Measurements from ENCODE around the gene CHRD.

CHRD gene

DNA sequence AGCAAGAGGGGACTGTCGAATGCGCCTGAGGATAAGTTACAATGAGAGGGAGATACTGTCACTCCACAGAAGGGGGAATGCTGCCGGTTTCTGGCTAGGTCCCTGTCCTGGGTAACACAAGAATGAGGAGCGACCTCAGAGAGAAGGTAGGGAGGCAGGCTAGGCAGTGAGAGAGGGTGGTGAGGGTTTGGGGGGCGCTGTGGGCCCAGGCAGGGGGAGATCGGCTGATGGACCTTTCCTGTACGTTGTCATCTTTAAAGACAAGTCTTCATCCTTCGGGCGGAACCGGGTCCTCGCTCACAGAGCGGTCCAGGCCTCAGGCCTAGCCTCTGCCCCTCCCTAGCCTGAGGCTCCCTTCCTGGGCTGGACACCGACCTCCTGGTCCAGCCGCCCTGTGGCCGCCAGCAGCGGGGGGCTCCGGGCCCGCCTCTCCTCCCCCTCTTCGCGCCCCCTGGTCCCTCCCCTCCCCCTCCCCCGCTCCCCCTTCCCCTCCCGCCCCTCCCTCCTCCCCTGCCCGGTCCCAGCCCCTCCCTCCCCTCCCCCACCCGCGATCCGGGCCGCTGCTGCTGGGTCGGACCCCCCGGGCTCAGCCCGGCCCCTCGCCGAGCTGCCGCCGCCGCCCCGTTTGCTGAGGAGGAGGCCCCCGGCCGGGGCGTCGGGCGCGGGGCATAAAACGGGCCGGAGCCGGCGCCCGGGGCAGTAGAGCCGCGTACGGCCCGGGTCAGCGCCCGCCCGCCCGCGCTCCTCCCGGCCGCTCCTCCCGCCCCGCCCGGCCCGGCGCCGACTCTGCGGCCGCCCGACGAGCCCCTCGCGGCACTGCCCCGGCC lies at the start of gene CHRD:
CHRD (plus strand) TSS at position 697 of the 827 bp plus-strand sequence. CDS start 265 bp downstream, outside the sequence.
- DNase-seq = no peak

DNA sequence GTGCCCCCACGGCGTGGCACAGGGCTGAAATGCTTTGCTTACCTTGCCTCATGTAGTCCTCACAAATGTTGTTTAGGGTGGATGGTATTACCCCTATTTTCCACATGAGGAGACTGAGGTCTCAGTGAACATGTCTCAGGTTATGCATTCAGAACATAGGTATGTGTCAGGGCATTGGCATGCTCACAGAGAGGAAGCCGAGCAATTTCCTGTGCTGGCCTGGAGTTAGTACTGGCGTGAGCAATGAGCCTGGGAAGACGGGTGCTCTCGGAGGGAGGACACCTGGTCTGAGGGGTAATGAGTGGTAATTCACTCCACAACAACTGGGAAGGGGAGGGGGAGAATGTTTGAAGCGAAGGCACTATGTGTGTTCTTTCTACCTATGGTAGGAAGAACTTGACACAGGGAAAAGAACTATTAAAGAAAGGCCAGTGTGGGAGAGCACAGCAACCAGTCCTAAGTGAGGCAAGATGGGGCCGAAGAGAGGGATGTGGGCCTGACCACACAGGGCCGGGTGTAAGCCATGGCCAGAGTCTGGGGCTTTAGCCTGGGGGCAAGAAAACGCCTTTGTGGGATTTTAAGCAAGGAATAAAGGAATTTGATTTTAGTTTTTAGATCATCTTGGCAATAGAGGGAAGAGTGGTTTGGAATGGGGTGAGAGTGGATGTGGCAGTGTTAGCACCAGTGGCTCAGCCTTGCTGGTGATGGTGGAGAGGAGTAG lies 47.3 kb upstream of the CHRD start:
- Histone ChIP-seq H3K9me3 (ENCODE audit: insufficient read depth, low read length, severe bottlenecking) (no peaks in the 10 kb centered on the region), H4K20me1 (ENCODE audit: insufficient read depth, low read length) (peaks cover 69% of the 10 kb centered on the region), H3K27ac (ENCODE audit: low read length) (no peak overlapping the region), H3K79me2 (ENCODE audit: insufficient read depth, low read length) (peaks cover 19% of the 10 kb centered on the region), H3K27me3 (ENCODE audit: insufficient read depth, low read length, poor library complexity) (no peaks in the 10 kb centered on the region), H3K4me1 (ENCODE audit: insufficient read depth, low read length) (peaks cover 16% of the 10 kb centered on the region), H3K9ac (ENCODE audit: low read depth, low read length) (no peak overlapping the region), H3K4me3 (ENCODE audit: low read depth in 1 of 2, low read length in 2 of 2) (no peak overlapping the region), H3K36me3 (ENCODE audit: insufficient read depth, low read length) (peaks cover 77% of the 10 kb centered on the region), H3K4me2 (ENCODE audit: insufficient read depth, low read length) (no peak overlapping the region), H2AFZ (ENCODE audit: low read depth, low read length) (no peak overlapping the region)
- ATAC-seq (ENCODE audit: insufficient read depth, low read depth) (no peak), DNase-seq (no peak)
- TF ChIP-seq CTCF (IDR thresholded peaks at IDR 0.05; ENCODE audit: borderline replicate concordance, extremely low read depth, low read length, poor library complexity, severe bottlenecking) (no peak), EZH2 (IDR thresholded peaks at IDR 0.05; ENCODE audit: borderline replicate concordance, low read depth, low read length, severe bottlenecking) (no peak)

More for the DNA sequence above, at the start of gene CHRD:
- TF ChIP-seq CTCF (IDR thresholded peaks at IDR 0.05; ENCODE audit: borderline replicate concordance, extremely low read depth, low read length, poor library complexity, severe bottlenecking) (no peak), EZH2 (IDR thresholded peaks at IDR 0.05; ENCODE audit: borderline replicate concordance, low read depth, low read length, severe bottlenecking) (no peak)
- Histone ChIP-seq H3K4me2 (ENCODE audit: insufficient read depth, low read length) (no peak within 1 kb of the TSS), H3K27ac (ENCODE audit: low read length) (no peak within 1 kb of the TSS), H3K27me3 (ENCODE audit: insufficient read depth, low read length, poor library complexity) (no peaks in the 10 kb centered on the region), H3K4me3 (ENCODE audit: low read depth in 1 of 2, low read length in 2 of 2) (no peak within 1 kb of the TSS), H3K79me2 (ENCODE audit: insufficient read depth, low read length) (no peaks in the 10 kb centered on the region), H3K9ac (ENCODE audit: low read depth, low read length) (no peak within 1 kb of the TSS), H3K9me3 (ENCODE audit: insufficient read depth, low read length, severe bottlenecking) (no peaks in the 10 kb centered on the region), H3K36me3 (ENCODE audit: insufficient read depth, low read length) (no peaks in the 10 kb centered on the region), H4K20me1 (ENCODE audit: insufficient read depth, low read length) (no peaks in the 10 kb centered on the region), H2AFZ (ENCODE audit: low read depth, low read length) (no peak within 1 kb of the TSS), H3K4me1 (ENCODE audit: insufficient read depth, low read length) (no peaks in the 10 kb centered on the region)
- no peak for ATAC-seq (ENCODE audit: insufficient read depth, low read depth)

- peaks cover 16% of the 10 kb centered on the region for H3K79me2 ChIP-seq (ENCODE audit: insufficient read depth, low read length)
- H3K27ac ChIP-seq (ENCODE audit: low read length) = no peak overlapping the region
- no peaks in the 10 kb centered on the region for H3K27me3 ChIP-seq (ENCODE audit: insufficient read depth, low read length, poor library complexity)
- no peak overlapping the region for H3K9ac ChIP-seq (ENCODE audit: low read depth, low read length)
- ATAC-seq (ENCODE audit: insufficient read depth, low read depth) (no peak), DNase-seq (no peak)
- H3K4me1 ChIP-seq (ENCODE audit: insufficient read depth, low read length) = peaks cover 16% of the 10 kb centered on the region
- H4K20me1 ChIP-seq (ENCODE audit: insufficient read depth, low read length) = peaks cover 65% of the 10 kb centered on the region
- peaks cover 70% of the 10 kb centered on the region for H3K36me3 ChIP-seq (ENCODE audit: insufficient read depth, low read length)
- H3K4me3 ChIP-seq (ENCODE audit: low read depth in 1 of 2, low read length in 2 of 2) = no peak overlapping the region
- no peak overlapping the region for H3K4me2 ChIP-seq (ENCODE audit: insufficient read depth, low read length)
- no peaks in the 10 kb centered on the region for H3K9me3 ChIP-seq (ENCODE audit: insufficient read depth, low read length, severe bottlenecking)
- TF ChIP-seq EZH2 (IDR thresholded peaks at IDR 0.05; ENCODE audit: borderline replicate concordance, low read depth, low read length, severe bottlenecking) = no peak
- TF ChIP-seq CTCF (IDR thresholded peaks at IDR 0.05; ENCODE audit: borderline replicate concordance, extremely low read depth, low read length, poor library complexity, severe bottlenecking) = no peak
- H2AFZ ChIP-seq (ENCODE audit: low read depth, low read length) = no peak overlapping the region
Observed at GRCh38 chr3:184333190-184333589, 46.7 kb upstream of the CHRD start.
